GM21528 (cell line): ENCODE results near the gene MOGAT1.

Experiments used
- ATAC-seq: cut with Tn5 transposase; IDR thresholded peaks from one replicate; pipeline ENCODE4 v1.9.1; 2021; ENCODE audit warnings: mild to moderate bottlenecking, moderate library complexity; ENCODE audit not compliant: unreplicated experiment, low FRiP score

MOGAT1 gene, protein sequence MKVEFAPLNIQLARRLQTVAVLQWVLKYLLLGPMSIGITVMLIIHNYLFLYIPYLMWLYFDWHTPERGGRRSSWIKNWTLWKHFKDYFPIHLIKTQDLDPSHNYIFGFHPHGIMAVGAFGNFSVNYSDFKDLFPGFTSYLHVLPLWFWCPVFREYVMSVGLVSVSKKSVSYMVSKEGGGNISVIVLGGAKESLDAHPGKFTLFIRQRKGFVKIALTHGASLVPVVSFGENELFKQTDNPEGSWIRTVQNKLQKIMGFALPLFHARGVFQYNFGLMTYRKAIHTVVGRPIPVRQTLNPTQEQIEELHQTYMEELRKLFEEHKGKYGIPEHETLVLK

DNA sequence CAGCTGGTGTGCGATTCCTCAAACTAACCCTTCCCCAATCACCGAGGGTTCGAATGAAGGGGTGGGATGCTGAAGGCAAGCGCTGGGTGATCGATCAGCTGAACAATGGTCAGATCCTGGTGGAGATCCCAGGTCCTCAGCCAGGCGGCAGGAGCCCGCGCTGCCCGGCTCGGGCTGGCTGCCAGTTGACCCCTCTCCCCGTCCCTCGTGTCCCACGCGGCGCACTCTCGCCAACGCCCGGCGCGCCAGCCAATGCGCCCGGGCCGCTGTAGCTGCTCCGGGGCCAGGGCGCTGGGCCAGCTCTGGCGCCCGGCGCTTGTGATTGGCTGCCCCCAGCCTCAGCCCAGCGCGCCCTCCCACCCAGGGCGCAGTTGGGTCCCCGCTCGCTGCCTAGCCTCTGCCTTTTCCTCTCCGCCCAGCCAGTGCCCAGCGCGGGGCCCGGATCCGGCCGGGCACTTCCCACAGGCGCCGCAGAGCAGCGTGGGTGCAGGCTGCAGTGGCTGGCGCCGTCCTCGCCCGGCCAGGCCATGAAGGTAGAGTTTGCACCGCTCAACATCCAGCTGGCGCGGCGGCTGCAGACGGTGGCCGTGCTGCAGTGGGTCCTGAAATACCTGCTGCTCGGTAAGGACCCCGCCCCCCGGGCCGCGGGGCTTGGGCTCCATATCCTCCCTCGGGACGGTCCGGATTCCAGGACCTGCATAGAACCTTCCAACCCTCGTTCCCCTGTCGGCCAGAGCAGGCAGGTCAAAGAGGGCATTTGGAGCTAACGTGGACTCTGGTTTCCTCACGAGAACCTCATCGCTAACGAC lies at the start of gene MOGAT1:
TSS of gene MOGAT1 (plus strand) at position 400 of the 809 bp plus-strand sequence. CDS start at position 528, 128 bp downstream.
- no peak for ATAC-seq

DNA sequence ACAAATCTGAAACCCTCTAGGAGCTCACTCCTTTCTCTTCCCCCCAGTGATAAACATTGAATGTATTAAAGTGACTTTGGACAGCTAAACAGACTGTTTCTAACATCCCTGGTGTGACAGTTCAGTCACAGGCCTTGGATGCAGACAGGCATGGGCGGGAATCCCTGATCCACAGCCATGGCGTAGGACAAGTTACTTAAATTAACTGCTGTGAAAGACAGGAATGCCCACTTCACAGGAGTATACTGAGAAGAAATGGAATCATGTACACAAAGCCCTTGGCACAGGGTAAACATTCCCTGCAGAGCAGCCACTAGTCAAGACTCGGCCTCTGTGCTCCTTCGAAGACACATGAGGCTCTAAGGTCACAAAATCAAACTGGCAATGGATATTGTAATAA lies 49.6 kb upstream of the MOGAT1 start:
- no peak for ATAC-seq

DNA sequence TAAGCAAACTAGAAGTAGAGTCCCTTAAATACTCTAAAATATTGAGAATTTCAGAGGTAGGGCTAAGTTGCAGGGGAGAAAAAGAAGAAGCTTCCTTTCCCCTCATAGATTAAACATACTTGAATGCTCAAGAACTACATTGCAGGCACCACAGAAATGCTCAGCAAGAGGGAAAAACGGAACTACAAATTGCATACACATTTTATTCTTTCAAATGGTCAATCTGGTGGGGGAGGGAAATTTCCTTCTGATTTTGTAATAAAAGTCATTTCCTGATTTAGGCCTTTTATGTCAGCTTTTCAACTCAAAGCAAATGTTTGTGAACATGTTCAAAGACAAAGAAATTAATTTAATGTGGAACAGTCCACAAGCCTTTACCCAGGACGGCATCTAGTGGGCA lies 48.5 kb upstream of the MOGAT1 start:
- no peak for ATAC-seq

DNA sequence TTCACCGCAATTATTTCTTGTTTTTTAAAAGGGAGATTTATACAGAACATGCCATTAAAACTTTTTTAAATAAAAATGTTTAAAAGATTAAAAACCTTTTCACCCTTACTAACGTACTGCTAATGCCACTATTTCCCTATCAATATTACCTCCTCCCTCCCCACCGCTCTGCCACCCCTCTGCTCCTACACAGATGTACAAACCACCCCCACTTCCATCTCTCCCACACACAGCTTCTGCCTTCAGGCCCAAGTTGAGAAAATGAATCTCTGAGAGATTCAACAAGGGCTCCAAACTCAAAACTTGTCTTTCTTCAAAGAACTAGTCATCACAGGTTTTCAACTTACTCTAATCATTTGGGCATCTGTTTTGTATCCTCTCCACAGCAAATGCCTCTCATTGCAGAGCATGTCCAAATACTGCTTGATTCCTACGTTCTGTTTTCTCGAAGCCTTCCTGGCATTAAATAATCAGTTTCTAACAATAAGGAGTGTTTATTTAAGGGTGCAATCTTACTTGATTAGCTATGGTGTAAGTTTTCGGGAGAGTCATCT lies 47.6 kb upstream of the MOGAT1 start:
- no peak for ATAC-seq

DNA sequence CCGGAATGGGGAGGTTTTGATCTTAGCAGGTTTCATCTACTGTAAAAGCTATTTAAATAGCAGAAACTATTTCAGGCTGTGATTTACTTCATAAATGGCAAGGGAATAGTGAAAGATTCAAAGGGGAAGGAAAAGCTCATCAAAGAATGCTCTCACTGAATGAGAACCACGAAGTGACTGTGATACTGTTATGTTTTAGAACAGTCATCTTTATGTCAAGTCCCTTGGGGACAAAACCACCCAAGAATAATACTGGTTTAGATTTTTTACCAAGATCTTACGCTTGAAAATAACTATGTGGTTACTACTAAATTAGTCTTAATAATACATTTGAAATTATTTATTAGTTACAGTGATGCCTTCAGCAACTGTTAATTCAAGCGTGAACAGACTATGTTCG lies 43.7 kb upstream of the MOGAT1 start:
- no peak for ATAC-seq

DNA sequence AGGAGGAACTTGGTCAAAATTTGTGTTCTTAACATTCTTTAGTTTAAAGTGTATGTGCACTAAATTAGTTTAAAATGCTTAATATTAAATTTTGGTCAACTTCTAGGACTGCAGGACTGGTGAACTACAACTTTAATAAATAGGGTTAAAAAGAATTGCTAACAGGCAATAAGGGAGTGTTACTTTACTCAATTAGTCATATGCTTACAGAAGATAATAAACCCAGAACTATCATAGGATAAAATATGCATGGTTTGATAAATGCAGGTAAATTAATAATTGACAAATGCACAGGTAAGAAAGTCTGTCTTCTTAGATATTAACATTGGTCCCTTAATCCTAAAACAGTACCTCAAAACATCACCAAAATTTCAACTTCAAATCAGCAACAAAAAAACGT lies 36.2 kb upstream of the MOGAT1 start:
- no peak for ATAC-seq

DNA sequence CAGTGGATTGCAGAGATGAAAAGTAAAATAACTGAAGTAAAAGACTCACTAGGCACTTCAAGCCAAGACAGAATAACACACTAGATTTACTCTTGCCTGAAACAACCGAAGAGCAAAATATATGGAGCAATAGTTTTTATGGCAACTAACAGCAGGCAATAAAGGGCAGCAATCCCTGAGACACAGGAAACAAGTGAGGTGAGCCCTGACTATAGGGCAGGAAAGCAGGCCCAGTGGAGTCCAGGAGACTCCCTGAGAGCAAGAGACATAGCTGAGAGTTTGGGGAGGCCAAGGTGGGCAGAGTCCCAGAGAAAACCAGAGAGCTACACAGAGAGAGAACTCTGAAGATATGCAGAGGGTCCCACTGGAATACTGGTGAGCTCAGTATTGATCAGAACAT lies 34.4 kb upstream of the MOGAT1 start:
- no peak for ATAC-seq

DNA sequence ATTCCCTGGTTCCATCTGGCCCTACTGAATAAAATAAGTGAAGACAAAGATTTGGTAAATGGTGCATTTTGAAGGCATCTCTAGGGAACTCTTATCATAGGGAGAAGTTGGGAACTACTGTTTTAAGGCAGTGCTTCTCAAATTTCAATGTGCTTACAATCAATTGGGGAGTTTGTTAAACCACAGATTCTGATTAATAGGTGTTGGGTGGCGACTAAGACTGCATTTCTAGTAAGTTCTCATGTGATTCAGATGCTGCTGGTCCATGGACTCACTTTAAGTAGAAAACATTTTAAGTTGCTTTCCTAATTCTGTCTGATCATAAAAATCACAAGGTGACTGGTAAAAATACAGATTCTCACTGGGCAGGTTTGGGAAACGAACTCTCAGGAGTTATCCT lies 30.1 kb upstream of the MOGAT1 start:
- ATAC-seq, result no peak

DNA sequence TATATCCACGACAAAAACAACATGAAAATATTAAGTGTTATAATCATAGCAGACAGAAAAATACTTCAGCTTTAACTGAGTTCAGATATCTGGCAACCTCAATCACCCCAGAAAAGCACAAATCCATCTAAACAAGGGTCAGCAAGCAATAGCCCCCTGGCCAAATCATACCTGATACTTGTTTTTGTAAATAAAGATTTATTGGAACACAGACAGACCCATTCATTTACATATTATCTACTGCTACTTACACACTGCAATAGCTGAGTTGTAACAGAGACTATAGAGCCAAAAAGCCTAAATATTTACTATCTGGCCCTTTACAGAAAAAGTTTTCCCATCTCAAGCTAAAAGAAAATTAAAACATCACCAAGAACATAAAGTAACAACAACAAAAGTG lies 28.3 kb upstream of the MOGAT1 start:
- no peak for ATAC-seq

DNA sequence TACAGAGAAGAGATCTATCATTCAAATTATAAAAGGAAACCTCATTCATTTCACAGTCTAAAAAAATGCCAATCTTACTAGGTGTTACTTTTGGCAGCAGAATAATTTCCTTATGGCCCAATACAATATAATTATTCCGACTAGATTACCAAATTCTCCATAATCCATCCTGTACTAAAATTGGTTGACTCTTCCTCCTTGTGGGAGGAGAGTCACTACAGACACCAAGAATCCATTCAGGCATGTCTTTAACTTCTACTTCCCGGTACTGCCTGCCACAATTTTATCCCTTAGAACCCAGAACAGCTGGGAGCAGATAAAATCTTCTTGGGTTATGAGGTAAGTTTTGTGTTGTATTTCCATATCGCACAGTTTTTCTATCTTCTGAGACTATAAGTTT lies 25.4 kb upstream of the MOGAT1 start:
- ATAC-seq, result no peak

DNA sequence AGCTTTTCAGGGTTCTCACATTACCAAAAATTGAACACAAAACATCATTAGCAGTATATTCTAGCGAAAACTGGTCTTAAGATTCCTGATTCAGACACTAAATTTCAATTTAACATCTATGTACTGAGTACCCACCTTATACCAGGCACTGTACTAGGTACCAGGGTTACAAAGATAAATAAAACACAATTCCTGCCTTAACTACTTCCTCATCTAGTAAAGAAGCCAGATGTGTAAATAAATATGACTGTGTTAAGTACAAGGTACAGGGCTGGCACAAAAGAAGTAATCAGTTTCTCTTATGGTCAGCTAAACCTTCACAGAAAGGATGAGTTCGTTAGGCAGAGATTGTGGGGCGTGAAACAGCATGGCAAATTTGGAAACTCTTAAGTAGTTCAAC lies 21.7 kb upstream of the MOGAT1 start:
- ATAC-seq, result no peak

DNA sequence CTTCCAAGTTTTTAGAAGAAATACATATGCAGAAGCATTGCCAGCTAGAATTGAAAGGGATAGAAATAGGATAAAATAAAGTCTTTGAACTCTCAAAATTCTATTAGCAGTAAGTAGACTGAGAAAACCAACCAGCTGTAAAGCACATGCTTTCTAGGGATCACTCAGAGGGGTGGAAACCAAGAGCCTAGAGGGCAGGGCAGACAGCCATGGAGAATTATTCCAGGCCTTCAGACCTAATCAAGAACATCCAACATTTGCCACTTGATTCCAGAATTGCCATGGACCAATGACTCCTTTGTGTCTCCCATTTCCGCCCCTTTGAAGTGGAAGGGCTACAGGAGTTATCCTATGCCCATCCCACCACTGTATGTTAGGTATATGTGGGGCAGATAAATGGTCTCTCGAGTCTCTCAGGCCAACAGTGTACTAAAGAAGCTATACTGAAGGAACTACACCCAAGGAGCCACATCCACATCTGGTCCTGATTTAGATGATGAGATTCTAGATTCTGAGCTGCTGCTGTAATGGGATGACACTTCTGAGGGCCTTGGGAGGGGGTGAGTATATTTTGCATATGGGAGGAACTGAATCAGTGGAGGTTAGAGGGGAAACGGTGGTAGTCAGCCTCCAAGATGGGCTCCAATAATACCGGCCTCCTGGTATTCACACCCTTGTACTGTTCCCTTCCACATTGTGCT lies 19.6 kb upstream of the MOGAT1 start:
- ATAC-seq, result no peak

DNA sequence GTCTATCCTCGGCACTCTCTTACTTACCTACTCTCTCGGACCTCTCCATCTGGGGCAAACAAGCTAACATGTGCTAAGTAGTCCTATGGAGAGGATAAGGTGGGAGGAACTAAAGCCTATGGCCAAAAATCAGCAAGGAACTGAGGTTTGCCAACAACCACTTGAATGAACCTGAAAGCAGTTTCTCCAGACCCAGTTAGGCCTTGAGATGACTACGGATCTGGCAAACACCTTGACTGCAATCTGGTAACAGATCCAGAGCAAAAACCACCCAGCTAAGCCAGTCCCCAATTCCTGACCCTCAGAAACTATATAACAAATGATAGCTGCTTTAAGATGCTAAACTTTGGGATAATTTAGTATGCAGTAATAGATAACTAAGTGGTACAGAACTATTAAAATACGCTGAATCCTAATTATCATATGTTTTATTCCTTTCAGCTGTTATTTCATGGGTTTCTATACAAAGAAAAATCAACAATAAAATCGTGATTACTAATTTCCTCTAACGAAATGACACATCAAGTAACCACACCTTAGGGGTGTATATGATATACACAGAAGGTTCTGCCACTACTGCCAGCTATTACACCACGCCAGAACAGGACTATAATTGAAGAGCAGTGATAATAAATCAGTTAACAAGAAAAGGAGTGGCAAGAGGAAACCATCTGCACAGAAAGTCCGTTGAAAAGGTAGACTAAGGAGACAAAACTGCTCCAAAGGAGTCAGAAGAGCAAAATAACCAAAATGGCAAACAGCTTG lies 18.8 kb upstream of the MOGAT1 start:
- no peak for ATAC-seq

DNA sequence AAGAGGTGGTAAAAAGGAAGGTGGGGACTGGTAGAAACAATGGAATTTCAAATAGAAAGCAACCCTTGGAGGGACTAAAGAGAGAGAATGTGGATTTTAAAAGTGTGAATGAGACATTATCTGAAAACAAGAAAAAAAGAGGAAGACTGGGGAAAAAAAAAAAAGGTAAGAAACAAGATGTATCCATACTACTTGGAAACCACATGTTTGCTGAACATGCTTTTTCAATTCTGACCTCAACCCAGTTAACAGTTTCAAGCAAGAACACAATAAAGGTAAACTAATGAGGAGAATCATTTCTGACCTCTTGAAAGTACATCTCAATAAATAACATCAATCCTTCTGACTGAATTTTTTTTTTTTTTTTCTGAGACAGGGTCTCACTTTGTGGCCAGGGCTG lies 18.2 kb upstream of the MOGAT1 start:
- no peak for ATAC-seq

DNA sequence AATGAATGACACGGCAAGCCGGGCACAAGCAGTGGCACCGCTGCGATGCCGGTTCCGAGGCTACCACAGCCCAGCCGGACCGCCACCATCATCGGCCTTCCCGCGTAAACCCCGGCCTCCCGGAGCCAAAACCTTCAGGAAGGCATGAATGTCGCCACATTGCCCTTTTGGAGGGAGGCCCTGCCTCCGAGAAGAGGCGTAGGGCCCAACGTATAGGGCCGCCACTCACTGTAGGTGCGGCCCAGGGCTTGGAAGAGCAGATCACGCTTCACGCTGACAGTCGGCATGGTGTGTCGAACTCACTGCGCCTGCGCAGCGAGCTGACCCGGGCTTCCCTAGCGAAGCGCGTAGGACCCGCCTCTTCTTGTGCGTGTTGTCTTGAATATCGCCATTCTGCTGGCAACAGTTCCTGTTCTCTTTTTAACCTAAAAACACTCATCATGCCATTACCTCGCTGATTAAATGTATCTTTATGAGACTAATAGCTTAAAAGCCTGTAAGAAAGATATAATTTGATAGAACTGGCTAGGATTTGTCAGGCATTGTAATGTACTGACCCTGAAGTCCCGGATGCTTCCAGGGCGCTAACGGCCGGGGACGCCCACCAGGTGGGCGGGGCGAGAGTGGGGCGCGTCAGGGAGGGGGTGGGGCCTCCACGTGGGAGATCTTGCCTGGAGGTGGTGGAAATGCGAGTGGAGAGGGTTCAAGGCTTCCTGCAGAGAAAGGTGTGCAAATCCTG lies 15.5 kb upstream of the MOGAT1 start, which contains the start of gene FARSB:
TSS of gene FARSB (minus strand) at position 306 of the 739 bp plus-strand sequence. CDS start at position 287, 19 bp downstream.
- ATAC-seq, result peak; percentile 96

DNA sequence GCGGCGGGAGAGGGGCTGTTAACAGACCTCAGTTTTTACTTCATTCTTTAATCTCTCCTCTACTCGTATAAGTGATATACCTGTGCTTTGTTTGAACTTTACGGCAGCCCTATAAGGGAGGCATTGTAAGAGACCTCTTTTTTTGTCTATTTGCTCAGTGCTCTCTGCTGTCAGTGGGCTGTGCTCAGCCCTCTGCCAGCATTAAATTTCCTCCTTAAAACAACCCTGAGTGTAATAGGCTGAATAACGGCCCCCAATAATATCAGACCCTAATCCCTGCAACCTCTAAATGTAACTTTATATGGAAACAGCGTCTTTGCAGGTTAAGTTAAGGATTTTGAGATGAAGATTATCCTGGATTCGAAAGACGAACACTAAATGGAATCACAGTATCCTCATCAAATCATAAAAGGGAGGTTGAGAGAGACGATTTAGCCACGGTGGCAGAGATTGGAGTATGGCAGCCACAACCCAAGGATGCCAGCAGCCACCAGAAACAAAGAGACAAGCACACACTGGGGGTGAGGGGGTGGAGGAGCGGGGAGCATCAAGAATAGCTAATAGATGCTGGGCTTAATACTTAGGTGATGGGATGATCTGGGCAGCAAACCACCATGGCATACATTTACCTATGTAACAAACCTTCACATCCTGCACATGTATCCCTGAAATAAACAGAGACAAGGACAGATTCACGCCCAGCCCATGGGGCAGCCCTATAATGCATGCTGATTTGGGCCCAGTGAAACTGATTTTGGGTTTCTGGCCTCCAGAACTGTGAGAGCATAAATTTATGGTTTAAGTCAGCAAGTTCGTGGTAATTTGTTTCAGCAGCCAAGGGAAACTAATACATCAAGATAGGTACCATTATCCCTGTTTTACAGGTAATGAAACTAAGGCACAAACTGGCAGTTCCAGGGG lies 14.7 kb upstream of the MOGAT1 start:
- peak; percentile 18 for ATAC-seq

DNA sequence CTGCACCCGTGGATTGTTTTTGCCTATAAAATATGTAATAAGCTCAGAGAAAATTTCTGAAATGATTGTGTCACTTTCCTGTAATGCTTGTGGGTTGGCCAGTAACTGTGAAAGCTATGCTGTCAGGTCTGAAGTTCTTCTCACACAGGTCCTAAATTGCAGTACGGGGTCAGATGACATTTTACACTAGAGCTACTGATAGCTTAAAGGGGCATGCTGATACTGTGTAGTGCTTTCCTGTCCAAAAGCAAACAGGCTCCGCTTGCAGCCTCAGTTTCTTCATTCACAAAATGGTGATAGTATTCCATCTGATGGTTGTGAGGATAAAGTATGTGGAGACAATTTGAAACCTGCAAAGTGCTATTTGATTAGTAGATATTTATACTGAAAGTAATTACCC lies 8.0 kb upstream of the MOGAT1 start:
- ATAC-seq, result no peak

DNA sequence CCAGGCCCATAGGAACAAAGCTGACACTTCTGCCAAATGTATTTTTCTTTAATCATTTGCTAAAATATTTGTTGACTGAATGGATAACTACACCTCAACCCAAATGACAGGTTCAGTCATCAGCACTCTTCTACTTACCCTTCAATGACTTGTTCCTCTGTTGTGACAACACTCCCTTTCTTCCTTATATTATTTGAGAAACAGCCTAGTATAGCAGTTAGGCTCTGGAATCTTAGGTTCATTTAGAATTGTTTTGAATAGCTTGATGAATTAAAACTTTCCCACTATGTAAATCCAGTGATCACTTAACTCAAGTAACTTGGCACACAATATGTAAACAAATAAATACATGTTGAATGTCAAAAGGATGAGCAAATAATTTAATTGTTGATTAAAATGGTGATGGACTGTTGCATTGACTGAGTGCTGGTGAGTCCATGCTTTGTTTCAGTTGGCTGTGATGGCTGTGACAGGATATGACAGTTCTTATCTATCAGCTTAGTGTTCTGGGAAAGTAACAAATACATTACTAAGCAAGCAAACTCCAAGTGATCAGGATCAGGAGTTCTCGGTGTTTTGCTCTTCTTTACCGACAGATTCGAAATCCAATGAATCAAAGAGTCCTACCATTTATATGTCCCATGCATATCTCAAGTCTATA lies 2.8 kb upstream of the MOGAT1 start:
- no peak for ATAC-seq
